A673 (cell line): ENCODE results near the gene BCS1L. TPM values are rescaled to one million over a fixed set of nuclear protein-coding genes. Genes with fewer than 3 reads are reported as not detected.

Experiments used
- BruUV-seq: library from RNA; stranded (reverse); fragments of 400-500 nt; replicated peaks from 2 replicates; lab custom pipeline; 2021; lab: Mats Ljungman, UMichigan
- CTCF ChIA-PET: fragments of 300-600 bp; sonication (Branson Sonifier 250); formaldehyde crosslinking; loops from one replicate; lab custom pipeline; 2022; ENCODE audit warnings: antibody characterized with exemption; lab: Charles Lee
- POLR2A ChIA-PET: fragments of 300-600 bp; sonication (Branson Sonifier 250); formaldehyde crosslinking; loops from one replicate; lab custom pipeline; 2022; ENCODE audit warnings: antibody characterized with exemption; ENCODE audit not compliant: low non-redundant PET; lab: Charles Lee
- DNase-seq: peaks from one replicate; pipeline ENCODE4 v3.0.0-alpha.2; 2015; ENCODE audit warnings: low spot score
- H3K27ac ChIP-seq: fragments of 200-600 bp; sonication (generic); 2 replicates; pipeline ENCODE4 v1.5.1; 2016; ENCODE audit warnings: mixed run types, low read depth, mild to moderate bottlenecking, mixed read lengths, antibody characterized with exemption, low read length; ENCODE audit not compliant: poor library complexity, severe bottlenecking
- H3K27me3 ChIP-seq: fragments of 200-600 bp; sonication (generic); replicated peaks from 2 replicates; pipeline ENCODE4 v1.6.1; 2017; ENCODE audit warnings: mixed run types, low read depth, mild to moderate bottlenecking, mixed read lengths, antibody characterized with exemption, low read length; ENCODE audit not compliant: insufficient read depth, poor library complexity
- H3K36me3 ChIP-seq: fragments of 200-600 bp; sonication (generic); 2 replicates; pipeline ENCODE4 v1.6.1; 2016; ENCODE audit warnings: mixed run types, mild to moderate bottlenecking, mixed read lengths, antibody characterized with exemption, low read length; ENCODE audit not compliant: insufficient read depth, poor library complexity, severe bottlenecking
- H3K4me1 ChIP-seq: fragments of 200-600 bp; sonication (generic); 2 replicates; pipeline ENCODE4 v1.6.1; 2017; ENCODE audit warnings: mixed run types, mild to moderate bottlenecking, mixed read lengths, antibody characterized with exemption, low read length; ENCODE audit not compliant: insufficient read depth, poor library complexity, severe bottlenecking
- H3K4me3 ChIP-seq: fragments of 200-600 bp; sonication (generic); 2 replicates; pipeline ENCODE4 v1.5.1; 2016; ENCODE audit warnings: low read depth, mixed run types, mild to moderate bottlenecking, mixed read lengths, low read length; ENCODE audit not compliant: poor library complexity, severe bottlenecking
- H3K9me3 ChIP-seq: fragments of 200-600 bp; sonication (generic); 2 replicates; pipeline ENCODE4 v1.6.1; 2016; ENCODE audit warnings: mixed run types, low read depth, mild to moderate bottlenecking, mixed read lengths, antibody characterized with exemption, low read length; ENCODE audit not compliant: poor library complexity, severe bottlenecking
- EZH2 ChIP-seq: fragments of 200-600 bp; sonication (generic); IDR thresholded peaks from 2 replicates; pipeline ENCODE4 v1.6.1; 2017; ENCODE audit warnings: borderline replicate concordance, low read depth, mild to moderate bottlenecking, mixed read lengths, antibody characterized with exemption, low read length; ENCODE audit not compliant: poor library complexity, severe bottlenecking
- intact Hi-C: fragments of 100-400 bp; cut with micrococcal nuclease; formaldehyde crosslinking; loops from one replicate; pipeline ENCODE4 v1.10.0; 2022; ENCODE audit not compliant: unreplicated experiment
- total RNA-seq: library from RNA; stranded (reverse); gene quantifications from 2 replicates; pipeline ENCODE4 v1.2.3, GENCODE V29; 2021
- TF ChIP-seq, protein P1 (sequence below): fragments of 300-800, 200-600 bp; sonication (generic); conservative IDR thresholded peaks from 2 replicates; pipeline ENCODE4 v1.5.1; 2017; ENCODE audit warnings: low read depth, mild to moderate bottlenecking, antibody characterized with exemption, low read length, moderate library complexity, mixed read lengths

BCS1L gene
- total RNA-seq, 1 experiment from 2014 or later: 74.1 TPM

- intact Hi-C loops: no loop called here
- ChIA-PET POLR2A (interaction anchor here (0.6 to 0.7 kb wide), 2 partner anchors 229 to 756 kb away, joined by 3 to 12 read pairs; partner anchors contain the start of gene DNPEP), CTCF (no interaction called here)
- Histone ChIP-seq H3K27ac (no peak overlapping the region), H3K9me3 (no peaks in the 10 kb centered on the region), H3K4me3 (no peak overlapping the region), H3K4me1 (no peaks in the 10 kb centered on the region), H3K36me3 (peaks cover 14% of the 10 kb centered on the region), H3K27me3 (no peaks in the 10 kb centered on the region)
- peak; percentile 38 for DNase-seq
- BruUV-seq: no TSS peak
- no peak for TF ChIP-seq EZH2
Measured at GRCh38 chr2:218631837-218632236, 27.6 kb upstream of the BCS1L start.

- Histone ChIP-seq H3K27me3 (no peaks in the 10 kb centered on the region), H3K4me3 (no peak overlapping the region), H3K36me3 (peaks cover 46% of the 10 kb centered on the region), H3K4me1 (no peaks in the 10 kb centered on the region), H3K9me3 (no peaks in the 10 kb centered on the region), H3K27ac (no peak overlapping the region)
- no peak for DNase-seq
- BruUV-seq: no TSS peak
- POLR2A ChIA-PET: no interaction called here
- CTCF ChIA-PET: no interaction called here
- no peak for TF ChIP-seq EZH2
- TF ChIP-seq, protein P1, sequence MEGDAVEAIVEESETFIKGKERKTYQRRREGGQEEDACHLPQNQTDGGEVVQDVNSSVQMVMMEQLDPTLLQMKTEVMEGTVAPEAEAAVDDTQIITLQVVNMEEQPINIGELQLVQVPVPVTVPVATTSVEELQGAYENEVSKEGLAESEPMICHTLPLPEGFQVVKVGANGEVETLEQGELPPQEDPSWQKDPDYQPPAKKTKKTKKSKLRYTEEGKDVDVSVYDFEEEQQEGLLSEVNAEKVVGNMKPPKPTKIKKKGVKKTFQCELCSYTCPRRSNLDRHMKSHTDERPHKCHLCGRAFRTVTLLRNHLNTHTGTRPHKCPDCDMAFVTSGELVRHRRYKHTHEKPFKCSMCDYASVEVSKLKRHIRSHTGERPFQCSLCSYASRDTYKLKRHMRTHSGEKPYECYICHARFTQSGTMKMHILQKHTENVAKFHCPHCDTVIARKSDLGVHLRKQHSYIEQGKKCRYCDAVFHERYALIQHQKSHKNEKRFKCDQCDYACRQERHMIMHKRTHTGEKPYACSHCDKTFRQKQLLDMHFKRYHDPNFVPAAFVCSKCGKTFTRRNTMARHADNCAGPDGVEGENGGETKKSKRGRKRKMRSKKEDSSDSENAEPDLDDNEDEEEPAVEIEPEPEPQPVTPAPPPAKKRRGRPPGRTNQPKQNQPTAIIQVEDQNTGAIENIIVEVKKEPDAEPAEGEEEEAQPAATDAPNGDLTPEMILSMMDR: no peak
- intact Hi-C loops: no loop called here
Measured at GRCh38 chr2:218635719-218636118, 23.8 kb upstream of the BCS1L start.

DNA sequence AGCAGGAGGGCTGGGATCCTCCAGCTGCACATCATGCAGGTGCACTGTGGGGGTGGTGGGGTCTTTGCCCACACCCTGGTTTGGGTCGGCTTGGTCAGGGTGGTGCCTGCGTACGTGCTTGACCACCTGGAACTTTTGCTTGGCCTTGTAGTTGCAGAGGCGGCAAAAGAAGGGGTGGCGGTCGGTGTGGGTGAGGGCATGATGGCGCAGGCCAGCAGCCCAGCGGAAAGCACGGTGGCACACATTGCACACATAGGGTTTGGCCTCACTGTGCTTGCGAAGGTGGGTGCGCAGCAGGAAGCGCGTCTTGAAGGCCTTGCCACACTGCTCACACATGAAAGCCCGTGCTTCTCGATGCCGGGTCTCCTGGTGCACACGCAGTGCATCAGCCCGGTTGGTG is 21.1 kb upstream of the BCS1L start:
- Histone ChIP-seq H3K4me3 (no peak overlapping the region), H3K27me3 (no peaks in the 10 kb centered on the region), H3K9me3 (no peaks in the 10 kb centered on the region), H3K27ac (no peak overlapping the region), H3K4me1 (no peaks in the 10 kb centered on the region), H3K36me3 (peaks cover 65% of the 10 kb centered on the region)
- no TSS peak for BruUV-seq
- DNase-seq: no peak
- TF ChIP-seq, protein P1: no peak
- TF ChIP-seq EZH2: no peak
- POLR2A ChIA-PET: no interaction called here
- CTCF ChIA-PET: no interaction called here
- intact Hi-C loops: no loop called here

- CTCF ChIA-PET: no interaction called here
- DNase-seq: no peak
- H3K9me3 ChIP-seq: no peaks in the 10 kb centered on the region
- no peak overlapping the region for H3K4me3 ChIP-seq
- no TSS peak for BruUV-seq
- TF ChIP-seq, protein P1: no peak
- TF ChIP-seq EZH2: no peak
- H3K27me3 ChIP-seq: no peaks in the 10 kb centered on the region
- intact Hi-C loops: no loop called here
- no peaks in the 10 kb centered on the region for H3K4me1 ChIP-seq
- H3K36me3 ChIP-seq: peaks cover 79% of the 10 kb centered on the region
- H3K27ac ChIP-seq: no peak overlapping the region
- POLR2A ChIA-PET: no interaction called here
Measured at GRCh38 chr2:218642121-218642656, 17.3 kb upstream of the BCS1L start.
